ENCODE measurements around the gene UGT1A7. TPM values are rescaled to one million over a fixed set of nuclear protein-coding genes. Genes with fewer than 3 reads are reported as not detected.

UGT1A7 gene
- total and polyA plus RNA-seq, 9 of the 15 experiments (the other 6 are each of a cell fraction or from before 2014, with no cell fraction given) = not detected

DNA sequence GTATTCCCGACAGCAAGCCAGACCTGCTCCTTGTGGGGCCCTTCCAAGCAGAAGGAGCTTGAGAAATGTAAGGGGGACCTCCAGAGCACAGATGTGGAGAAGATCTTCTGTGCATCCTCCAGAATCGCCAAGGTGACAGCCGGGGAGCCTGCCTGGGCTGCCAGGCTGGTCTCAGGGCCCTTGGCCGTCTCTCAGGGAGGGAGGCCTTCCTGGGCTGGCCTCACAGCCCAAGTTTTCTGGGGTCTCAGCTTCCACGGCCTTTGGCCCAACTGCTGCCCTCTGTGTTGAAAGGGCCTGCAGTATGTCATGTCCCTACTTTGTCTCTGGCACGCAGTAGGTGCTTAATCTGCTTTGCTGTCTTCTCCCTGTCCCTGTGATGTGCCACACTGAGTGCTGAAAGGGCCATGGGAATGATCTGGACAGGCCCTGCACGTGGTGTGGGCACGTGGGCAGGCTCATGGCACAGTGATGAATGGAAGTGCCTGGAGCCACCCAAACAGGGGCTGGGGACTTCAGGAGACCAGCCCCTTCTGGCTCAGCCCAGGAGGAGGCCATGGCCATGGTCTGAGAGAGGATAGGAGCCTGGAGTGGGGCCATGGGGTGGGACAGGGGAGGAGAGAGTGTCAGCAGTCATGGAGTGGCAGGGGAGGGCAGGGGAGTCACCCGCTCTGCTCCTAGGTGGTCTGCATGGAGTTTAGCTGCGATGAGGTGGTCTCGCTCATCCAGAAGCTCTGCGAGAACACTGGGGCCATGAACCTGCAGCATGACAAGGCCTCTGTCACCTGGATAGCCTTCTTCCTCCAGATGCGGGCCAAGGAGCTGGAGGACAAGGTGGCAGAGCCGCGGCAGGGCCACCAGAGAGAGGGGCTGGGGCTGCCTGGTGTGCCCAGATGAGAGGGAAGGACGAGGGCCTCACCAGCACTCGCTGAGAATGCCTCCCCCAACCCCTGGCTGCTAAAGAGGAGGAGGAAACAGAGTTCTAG lies 137.2 kb downstream of the UGT1A7 start (continued):
- TF ChIP-seq, protein P1, sequence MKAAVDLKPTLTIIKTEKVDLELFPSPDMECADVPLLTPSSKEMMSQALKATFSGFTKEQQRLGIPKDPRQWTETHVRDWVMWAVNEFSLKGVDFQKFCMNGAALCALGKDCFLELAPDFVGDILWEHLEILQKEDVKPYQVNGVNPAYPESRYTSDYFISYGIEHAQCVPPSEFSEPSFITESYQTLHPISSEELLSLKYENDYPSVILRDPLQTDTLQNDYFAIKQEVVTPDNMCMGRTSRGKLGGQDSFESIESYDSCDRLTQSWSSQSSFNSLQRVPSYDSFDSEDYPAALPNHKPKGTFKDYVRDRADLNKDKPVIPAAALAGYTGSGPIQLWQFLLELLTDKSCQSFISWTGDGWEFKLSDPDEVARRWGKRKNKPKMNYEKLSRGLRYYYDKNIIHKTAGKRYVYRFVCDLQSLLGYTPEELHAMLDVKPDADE (conservative IDR thresholded peaks at IDR 0.05; ENCODE audit: control insufficient read depth, low read depth, low read length) = no peak
- TF ChIP-seq GABPB1 (CRISPR knock-in tag; IDR thresholded peaks at IDR 0.05) (no peak), SP2 (IDR thresholded peaks at IDR 0.05; ENCODE audit: extremely low read depth, low read depth, low read length, poor library complexity, severe bottlenecking) (no peak), STAT5A (IDR thresholded peaks at IDR 0.05; ENCODE audit: borderline replicate concordance, low read length) (no peak), ZC3H4 (CRISPR knock-in tag; IDR thresholded peaks at IDR 0.05; ENCODE audit: borderline replicate concordance) (no peak), BHLHE40 (IDR thresholded peaks at IDR 0.05; ENCODE audit: low read length) (no peak)
